Epithelial cell of prostate (primary cell): ENCODE results near the gene DUOXA2.
"Not testable (repeated sequence)": the region's sequence is repeated elsewhere in the genome, so short reads cannot be mapped to it uniquely, and the experiment has no call there.

Source experiments
- DNase-seq: peaks from one replicate; pipeline ENCODE4 v3.0.0-alpha.2; 2011; ENCODE audit warnings: low read depth, low spot score
- H3K27ac ChIP-seq: fragments of 450-650 bp; 2 replicates; pipeline ENCODE4 v1.5.1; 2017; ENCODE audit warnings: mild to moderate bottlenecking

The DUOXA2 gene

GRCh38 chr15:45133561-45133920 lies 19.4 kb downstream of the DUOXA2 start:
- no peak for DNase-seq
- H3K27ac ChIP-seq = peak overlapping the region; percentile 35

GRCh38 chr15:45134046-45134445 lies 19.9 kb downstream of the DUOXA2 start:
- peak overlapping the region; percentile 35 for H3K27ac ChIP-seq
- DNase-seq = no peak

GRCh38 chr15:45134682-45135604 lies 20.8 kb downstream of the DUOXA2 start:
- no peak for DNase-seq

GRCh38 chr15:45135705-45136377 lies 21.7 kb downstream of the DUOXA2 start:
- DNase-seq, H3K27ac ChIP-seq: not testable (repeated sequence)

More at GRCh38 chr15:45134682-45135604, 20.8 kb downstream of the DUOXA2 start:
- no peak overlapping the region for H3K27ac ChIP-seq

GRCh38 chr15:45136378-45136764 lies 22.2 kb downstream of the DUOXA2 start:
- H3K27ac ChIP-seq = no peak overlapping the region
- no peak for DNase-seq

- no peak overlapping the region for H3K27ac ChIP-seq
- no peak for DNase-seq
These were observed 23.6 kb downstream of the DUOXA2 start for GRCh38 chr15:45137703-45138102.

GRCh38 chr15:45138814-45139765 lies 25.0 kb downstream of the DUOXA2 start:
- H3K27ac ChIP-seq = no peak overlapping the region
- DNase-seq = no peak

GRCh38 chr15:45139770-45140169 lies 25.6 kb downstream of the DUOXA2 start:
- no peak overlapping the region for H3K27ac ChIP-seq
- no peak for DNase-seq

- DNase-seq = no peak
- H3K27ac ChIP-seq = no peak overlapping the region
These were observed 26.6 kb downstream of the DUOXA2 start for GRCh38 chr15:45140557-45141250.

- DNase-seq = no peak
- H3K27ac ChIP-seq = no peak overlapping the region
These were observed 27.3 kb downstream of the DUOXA2 start for GRCh38 chr15:45141386-45141785.

GRCh38 chr15:45143056-45143455 lies 28.9 kb downstream of the DUOXA2 start:
- DNase-seq = no peak

GRCh38 chr15:45143946-45144345 lies 29.8 kb downstream of the DUOXA2 start:
- H3K27ac ChIP-seq = no peak overlapping the region
- DNase-seq = no peak

More at GRCh38 chr15:45143056-45143455, 28.9 kb downstream of the DUOXA2 start:
- no peak overlapping the region for H3K27ac ChIP-seq

- H3K27ac ChIP-seq = peak overlapping the region; percentile 66
- no peak for DNase-seq
These were observed 30.6 kb downstream of the DUOXA2 start for GRCh38 chr15:45144775-45145174.

GRCh38 chr15:45146405-45146804 lies 32.3 kb downstream of the DUOXA2 start:
- H3K27ac ChIP-seq = peak overlapping the region; percentile 66
- DNase-seq = peak; percentile 52

- peak overlapping the region; percentile 66 for H3K27ac ChIP-seq
- DNase-seq = no peak
These were observed 33.5 kb downstream of the DUOXA2 start for GRCh38 chr15:45147606-45148005.

GRCh38 chr15:45148076-45149059 lies 34.2 kb downstream of the DUOXA2 start:
- peak overlapping the region; percentile 66 for H3K27ac ChIP-seq
- no peak for DNase-seq

- peak overlapping the region; percentile 66 for H3K27ac ChIP-seq
- no peak for DNase-seq
These were observed 34.9 kb downstream of the DUOXA2 start for GRCh38 chr15:45149060-45149459.

- no peak overlapping the region for H3K27ac ChIP-seq
- no peak for DNase-seq
These were observed 36.4 kb downstream of the DUOXA2 start for GRCh38 chr15:45150481-45150880.

GRCh38 chr15:45150997-45151396 lies 36.9 kb downstream of the DUOXA2 start:
- no peak for DNase-seq
- H3K27ac ChIP-seq = no peak overlapping the region
